GM19438 (cell line): ENCODE measurements around the gene CDC42EP5.

ENCODE experiments used
- ATAC-seq: cut with Tn5 transposase; IDR thresholded peaks from one replicate; pipeline ENCODE4 v1.9.1; 2021; ENCODE audit warnings: low read depth; ENCODE audit not compliant: unreplicated experiment

The CDC42EP5 gene

GRCh38 chr19:54415208-54415900 lies 57.7 kb downstream of the CDC42EP5 start, which contains the start of gene TTYH1:
Gene TTYH1, plus strand, starts transcription at chr19:54415464. Its CDS starts 89 bp downstream, at chr19:54415553.
- no peak for ATAC-seq
